ENCODE data around the gene TSHZ2. TPM values are rescaled to one million over a fixed set of nuclear protein-coding genes. Genes with fewer than 3 reads are reported as not detected.

Gene TSHZ2
- total RNA-seq, 1 donor from 2014 or later: 1.2 TPM

GRCh38 chr20:53303413-53303760 lies 331.2 kb downstream of the TSHZ2 start:
- FAIRE-seq: no peak
- no peak overlapping the region for H3K27ac Mint-ChIP-seq (ENCODE audit: unreplicated experiment)
- no peaks in the 10 kb centered on the region for H4K20me1 ChIP-seq (ENCODE audit: insufficient read depth, low read length)
- no peak overlapping the region for H3K4me2 ChIP-seq (ENCODE audit: low read length)
- H3K4me1 ChIP-seq (ENCODE audit: insufficient read depth, low read length): no peaks in the 10 kb centered on the region
- no peaks in the 10 kb centered on the region for H3K4me1 Mint-ChIP-seq (ENCODE audit: low read depth, unreplicated experiment)
- DNase-seq (ENCODE audit: low read depth): no peak
- H3K79me2 ChIP-seq (ENCODE audit: insufficient read depth, low read length): no peaks in the 10 kb centered on the region
- no peaks in the 10 kb centered on the region for H3K27me3 ChIP-seq (ENCODE audit: insufficient read depth, low read length)
- H2AFZ ChIP-seq (ENCODE audit: low read depth, low read length): no peak overlapping the region
- H3K27ac ChIP-seq (ENCODE audit: low read depth, low read length): no peak overlapping the region
- TF ChIP-seq CTCF (IDR thresholded peaks at IDR 0.05; ENCODE audit: insufficient read depth, low read depth, low read length) (no peak), EZH2 (IDR thresholded peaks at IDR 0.05; ENCODE audit: insufficient read depth, low read length) (no peak)
- no peak overlapping the region for H3K4me3 Mint-ChIP-seq (ENCODE audit: unreplicated experiment)
- H3K27me3 Mint-ChIP-seq (ENCODE audit: low read depth, unreplicated experiment): no peaks in the 10 kb centered on the region
- no peaks in the 10 kb centered on the region for H3K36me3 ChIP-seq (ENCODE audit: insufficient read depth, low read length)
- no peaks in the 10 kb centered on the region for H3K9me3 Mint-ChIP-seq (ENCODE audit: unreplicated experiment)
- no peak overlapping the region for H3K9ac ChIP-seq (ENCODE audit: low read length)
- no peak overlapping the region for H3K4me3 ChIP-seq (ENCODE audit: insufficient read depth, low read depth, low read length)
- no peaks in the 10 kb centered on the region for H3K9me3 ChIP-seq (ENCODE audit: insufficient read depth, low read depth, low read length)
- H3K36me3 Mint-ChIP-seq (ENCODE audit: low read depth, unreplicated experiment): no peaks in the 10 kb centered on the region

- Histone ChIP-seq H3K27ac (ENCODE audit: low read depth, low read length) (no peak overlapping the region), H4K20me1 (ENCODE audit: insufficient read depth, low read length) (no peaks in the 10 kb centered on the region), H3K36me3 (ENCODE audit: insufficient read depth, low read length) (no peaks in the 10 kb centered on the region), H3K79me2 (ENCODE audit: insufficient read depth, low read length) (no peaks in the 10 kb centered on the region), H3K27me3 (ENCODE audit: insufficient read depth, low read length) (no peaks in the 10 kb centered on the region), H2AFZ (ENCODE audit: low read depth, low read length) (no peak overlapping the region), H3K9ac (ENCODE audit: low read length) (no peak overlapping the region), H3K4me1 (ENCODE audit: insufficient read depth, low read length) (no peaks in the 10 kb centered on the region), H3K9me3 (ENCODE audit: insufficient read depth, low read depth, low read length) (no peaks in the 10 kb centered on the region), H3K4me2 (ENCODE audit: low read length) (no peak overlapping the region), H3K4me3 (ENCODE audit: insufficient read depth, low read depth, low read length) (no peak overlapping the region)
- Mint-ChIP-seq H3K9me3 (ENCODE audit: unreplicated experiment) (no peaks in the 10 kb centered on the region), H3K4me3 (ENCODE audit: unreplicated experiment) (no peak overlapping the region), H3K27me3 (ENCODE audit: low read depth, unreplicated experiment) (peaks cover 2% of the 10 kb centered on the region), H3K27ac (ENCODE audit: unreplicated experiment) (no peak overlapping the region), H3K36me3 (ENCODE audit: low read depth, unreplicated experiment) (no peaks in the 10 kb centered on the region), H3K4me1 (ENCODE audit: low read depth, unreplicated experiment) (no peaks in the 10 kb centered on the region)
- no peak for FAIRE-seq
- no peak for DNase-seq (ENCODE audit: low read depth)
- no peak for TF ChIP-seq CTCF (IDR thresholded peaks at IDR 0.05; ENCODE audit: insufficient read depth, low read depth, low read length)
- no peak for TF ChIP-seq EZH2 (IDR thresholded peaks at IDR 0.05; ENCODE audit: insufficient read depth, low read length)
These were observed 332.0 kb downstream of the TSHZ2 start for GRCh38 chr20:53304146-53304545.

GRCh38 chr20:53306192-53306805 lies 334.1 kb downstream of the TSHZ2 start:
- DNase-seq (ENCODE audit: low read depth) (no peak), FAIRE-seq (no peak)
- Histone ChIP-seq H3K4me3 (ENCODE audit: insufficient read depth, low read depth, low read length) (no peak overlapping the region), H3K27me3 (ENCODE audit: insufficient read depth, low read length) (no peaks in the 10 kb centered on the region), H4K20me1 (ENCODE audit: insufficient read depth, low read length) (no peaks in the 10 kb centered on the region), H3K79me2 (ENCODE audit: insufficient read depth, low read length) (no peaks in the 10 kb centered on the region), H3K9ac (ENCODE audit: low read length) (no peak overlapping the region), H3K9me3 (ENCODE audit: insufficient read depth, low read depth, low read length) (no peaks in the 10 kb centered on the region), H3K4me2 (ENCODE audit: low read length) (no peak overlapping the region), H2AFZ (ENCODE audit: low read depth, low read length) (no peak overlapping the region), H3K36me3 (ENCODE audit: insufficient read depth, low read length) (no peaks in the 10 kb centered on the region), H3K4me1 (ENCODE audit: insufficient read depth, low read length) (no peaks in the 10 kb centered on the region), H3K27ac (ENCODE audit: low read depth, low read length) (no peak overlapping the region)
- TF ChIP-seq CTCF (IDR thresholded peaks at IDR 0.05; ENCODE audit: insufficient read depth, low read depth, low read length): no peak
- no peak for TF ChIP-seq EZH2 (IDR thresholded peaks at IDR 0.05; ENCODE audit: insufficient read depth, low read length)
- H3K9me3 Mint-ChIP-seq (ENCODE audit: unreplicated experiment): no peaks in the 10 kb centered on the region
- H3K4me3 Mint-ChIP-seq (ENCODE audit: unreplicated experiment): no peak overlapping the region
- no peaks in the 10 kb centered on the region for H3K4me1 Mint-ChIP-seq (ENCODE audit: low read depth, unreplicated experiment)
- no peaks in the 10 kb centered on the region for H3K36me3 Mint-ChIP-seq (ENCODE audit: low read depth, unreplicated experiment)
- H3K27me3 Mint-ChIP-seq (ENCODE audit: low read depth, unreplicated experiment): peaks cover 2% of the 10 kb centered on the region
- no peak overlapping the region for H3K27ac Mint-ChIP-seq (ENCODE audit: unreplicated experiment)

Data from astrocyte (in vitro differentiated cells and primary cell).